Tibial artery (tissue), 4 donors: ENCODE data around the gene ITIH5.

Experiments
- DNase-seq, 2 donors: peaks; one replicate each; pipeline ENCODE4 v3.0.0-alpha.2; 2019
- H3K27ac ChIP-seq, 2 donors: fragments of 200-600 bp; sonication (generic) in 1 of 2; 1 replicate in 1 of 2; 2 replicates in 1 of 2; pipeline ENCODE4 v1.5.1; 2018 to 2019; ENCODE audit warnings: mild to moderate bottlenecking in 1 of 2
- H3K27me3 ChIP-seq, 2 donors: fragments of 200-600 bp; sonication (generic) in 1 of 2; one replicate each; pipeline versions ENCODE4 v1.5.1 to v1.6.0; 2016 to 2019
- H3K36me3 ChIP-seq, 3 donors: fragments of 200-600 bp; sonication (generic) in 2 of 3; one replicate each; pipeline ENCODE4 v1.5.1; 2016 to 2019; ENCODE audit warnings: mild to moderate bottlenecking in 2 of 3
- H3K4me1 ChIP-seq, 4 donors: fragments of 200-600 bp; sonication (generic) in 2 of 4; 1 replicate in 3 of 4; 2 replicates in 1 of 4; pipeline ENCODE4 v1.5.1; 2016 to 2019
- H3K4me3 ChIP-seq, 2 donors: fragments of 200-600 bp; sonication (generic) in 1 of 2; 1 replicate in 1 of 2; 2 replicates in 1 of 2; pipeline ENCODE4 v1.5.1; 2018 to 2019; ENCODE audit warnings: mild to moderate bottlenecking in 2 of 2
- H3K9me3 ChIP-seq, 3 donors: fragments of 200-600 bp; sonication (generic) in 1 of 3; one replicate each; pipeline ENCODE4 v1.5.1; 2016 to 2019
- CTCF ChIP-seq, 2 experiments: fragments of 200-600 bp in 1 of 2; fragments of 450-650 bp in 1 of 2; IDR thresholded peaks; one replicate each; pipeline ENCODE4 v1.5.1; 2017 to 2019; ENCODE audit warnings: antibody characterized with exemption in 2 of 2, mild to moderate bottlenecking in 1 of 2, moderate library complexity in 1 of 2
- intact Hi-C: fragments of 100-400 bp; cut with DNase I; formaldehyde crosslinking; loops from one replicate; pipeline ENCODE4 v1.15.0; 2023; ENCODE audit warnings: low total_unique reads

ITIH5 gene

GRCh38 chr10:7533657-7534479 lies 132.9 kb downstream of the ITIH5 start:
- no peaks in the 10 kb centered on the region for H3K27me3 ChIP-seq
- intact Hi-C loops = no loop called here
- H3K27ac ChIP-seq = no peak overlapping the region
- H3K4me1 ChIP-seq = no peaks in the 10 kb centered on the region
- no peaks in the 10 kb centered on the region for H3K9me3 ChIP-seq
- H3K4me3 ChIP-seq = no peak overlapping the region
- no peak for DNase-seq
- no peak for TF ChIP-seq CTCF (IDR thresholded peaks at IDR 0.05)
- H3K36me3 ChIP-seq = no peaks in the 10 kb centered on the region

GRCh38 chr10:7532723-7533498 lies 133.9 kb downstream of the ITIH5 start:
- Histone ChIP-seq H3K36me3 (no peaks in the 10 kb centered on the region), H3K4me1 (no peaks in the 10 kb centered on the region), H3K27me3 (no peaks in the 10 kb centered on the region), H3K9me3 (no peaks in the 10 kb centered on the region), H3K4me3 (no peak overlapping the region), H3K27ac (no peak overlapping the region)
- TF ChIP-seq CTCF (IDR thresholded peaks at IDR 0.05) = no peak
- intact Hi-C loops = no loop called here
- no peak for DNase-seq

- TF ChIP-seq CTCF (IDR thresholded peaks at IDR 0.05) = peak; percentile 28 to 41
- H3K4me1 ChIP-seq = peaks cover 0 to 3% (median 0%) of the 10 kb centered on the region in 4 donors
- intact Hi-C loops = no loop called here
- no peak overlapping the region for H3K4me3 ChIP-seq
- H3K27ac ChIP-seq = no peak overlapping the region
- H3K36me3 ChIP-seq = no peaks in the 10 kb centered on the region
- H3K9me3 ChIP-seq = no peaks in the 10 kb centered on the region
- peaks cover 0 to 8% of the 10 kb centered on the region in 2 donors for H3K27me3 ChIP-seq
- no peak for DNase-seq
These were observed 137.1 kb downstream of the ITIH5 start for GRCh38 chr10:7529638-7530037.

GRCh38 chr10:7527468-7527867 lies 139.3 kb downstream of the ITIH5 start:
- Histone ChIP-seq H3K9me3 (no peaks in the 10 kb centered on the region), H3K27me3 (peaks cover 0 to 28% of the 10 kb centered on the region in 2 donors), H3K4me1 (peaks cover 0 to 3% (median 0%) of the 10 kb centered on the region in 4 donors), H3K36me3 (no peaks in the 10 kb centered on the region), H3K4me3 (no peak overlapping the region), H3K27ac (no peak overlapping the region)
- no peak for DNase-seq
- no peak for TF ChIP-seq CTCF (IDR thresholded peaks at IDR 0.05)
- intact Hi-C loops = no loop called here

GRCh38 chr10:7526017-7526400 lies 140.8 kb downstream of the ITIH5 start:
- Histone ChIP-seq H3K27ac (no peak overlapping the region), H3K4me3 (no peak overlapping the region), H3K4me1 (peaks cover 0 to 3% (median 0%) of the 10 kb centered on the region in 4 donors), H3K9me3 (no peaks in the 10 kb centered on the region), H3K27me3 (peaks cover 0 to 37% of the 10 kb centered on the region in 2 donors), H3K36me3 (no peaks in the 10 kb centered on the region)
- intact Hi-C loops = no loop called here
- no peak for DNase-seq
- no peak for TF ChIP-seq CTCF (IDR thresholded peaks at IDR 0.05)
